Panc1 (cell line): ENCODE results near the gene OR6C65. TPM values are rescaled to one million over a fixed set of nuclear protein-coding genes. Genes with fewer than 3 reads are reported as not detected.

Source experiments
- ATAC-seq: fragments of 200-7000 bp; cut with Tn5 transposase; 2 replicates; pipeline ENCODE4 v1.9.1; 2020; ENCODE audit warnings: mild to moderate bottlenecking, moderate library complexity
- BruUV-seq: library from RNA; stranded (reverse); fragments of 400-500 nt; replicated peaks from 2 replicates; lab custom pipeline; 2021; lab: Mats Ljungman, UMichigan
- CTCF ChIA-PET: fragments of 300-600 bp; sonication (Branson Sonifier 250); formaldehyde crosslinking; loops from one replicate; lab custom pipeline; 2022; ENCODE audit warnings: antibody characterized with exemption; lab: Charles Lee
- POLR2A ChIA-PET: fragments of 300-600 bp; sonication (Branson Sonifier 250); formaldehyde crosslinking; loops from one replicate; lab custom pipeline; 2022; ENCODE audit warnings: antibody characterized with exemption; lab: Charles Lee
- DNase-seq: peaks from one replicate; pipeline ENCODE4 v3.0.0-alpha.2; 2010; ENCODE audit warnings: low read depth, low spot score
- H3K27ac ChIP-seq: 2 replicates; pipeline ENCODE4 v1.5.1; 2011; ENCODE audit warnings: mild to moderate bottlenecking, low read length, inconsistent platforms
- H3K27me3 ChIP-seq: fragments of 200-500 bp; sonication (Bioruptor generic); 2 replicates; pipeline ENCODE4 v1.6.0; 2014; ENCODE audit warnings: low read length, inconsistent platforms; ENCODE audit not compliant: control insufficient read depth, insufficient read depth
- H3K36me3 ChIP-seq: fragments of 200-500 bp; sonication (Bioruptor generic); 2 replicates; pipeline ENCODE4 v1.5.1; 2014; ENCODE audit warnings: inconsistent platforms, mild to moderate bottlenecking, low read length, moderate library complexity; ENCODE audit not compliant: control insufficient read depth, insufficient read depth
- H3K4me1 ChIP-seq: 2 replicates; pipeline ENCODE4 v1.5.1; 2011; ENCODE audit warnings: inconsistent platforms, mild to moderate bottlenecking, low read length, moderate library complexity; ENCODE audit not compliant: control insufficient read depth, insufficient read depth
- H3K4me3 ChIP-seq, 2 experiments: 2 replicates each; pipeline ENCODE4 v1.5.1; 2011 to 2012; ENCODE audit warnings: low read depth in 2 of 2, low read length in 2 of 2, mild to moderate bottlenecking in 2 of 2, inconsistent platforms in 1 of 2, moderate library complexity in 1 of 2
- H3K9me3 ChIP-seq: fragments of 200-500 bp; sonication (Bioruptor generic); 2 replicates; pipeline ENCODE4 v1.5.1; 2014; ENCODE audit warnings: low read depth, mild to moderate bottlenecking, inconsistent platforms, low read length, moderate library complexity; ENCODE audit not compliant: control insufficient read depth, insufficient read depth
- CTCF ChIP-seq: fragments of 450-650 bp; IDR thresholded peaks from 2 replicates; pipeline ENCODE4 v1.5.1; 2017; ENCODE audit warnings: mild to moderate bottlenecking
- POLR2AphosphoS5 ChIP-seq: IDR thresholded peaks from 2 replicates; pipeline ENCODE4 v1.6.1; 2012; ENCODE audit warnings: mild to moderate bottlenecking, low read depth, low read length, moderate library complexity
- SIN3A ChIP-seq: IDR thresholded peaks from 2 replicates; pipeline ENCODE4 v1.6.1; 2012; ENCODE audit warnings: low read depth, mild to moderate bottlenecking, low read length, moderate library complexity, borderline replicate concordance; ENCODE audit not compliant: insufficient read depth
- TCF7L2 ChIP-seq: IDR thresholded peaks from 2 replicates; pipeline ENCODE4 v1.6.1; 2011; ENCODE audit warnings: mild to moderate bottlenecking, low read depth, low read length, inconsistent platforms
- in situ Hi-C: cut with HindIII; loops from 2 replicates; pipeline ENCODE4 v1.10.0; 2016; ENCODE audit warnings: low sequenced_read_pairs, low pct_unique_long_range_greater_than_20kb
- intact Hi-C: fragments of 100-400 bp; cut with micrococcal nuclease; formaldehyde crosslinking; loops from one replicate; pipeline ENCODE4 v1.10.0; 2022; ENCODE audit not compliant: unreplicated experiment
- total RNA-seq: library from RNA; stranded (reverse); gene quantifications from one replicate; pipeline ENCODE4 v1.2.1, GENCODE V29; 2021; ENCODE audit not compliant: unreplicated experiment
- TF ChIP-seq, protein P1 (sequence below), 2 experiments: IDR thresholded peaks; 2 replicates each; pipeline ENCODE4 v1.6.1; 2011 to 2012; ENCODE audit warnings: low read depth in 2 of 2, control low read depth in 1 of 2, low read length in 1 of 2, mild to moderate bottlenecking in 1 of 2, moderate library complexity in 1 of 2; ENCODE audit not compliant: insufficient read depth in 1 of 2

Gene OR6C65
- total RNA-seq, 1 experiment from 2014 or later: not detected

DNA sequence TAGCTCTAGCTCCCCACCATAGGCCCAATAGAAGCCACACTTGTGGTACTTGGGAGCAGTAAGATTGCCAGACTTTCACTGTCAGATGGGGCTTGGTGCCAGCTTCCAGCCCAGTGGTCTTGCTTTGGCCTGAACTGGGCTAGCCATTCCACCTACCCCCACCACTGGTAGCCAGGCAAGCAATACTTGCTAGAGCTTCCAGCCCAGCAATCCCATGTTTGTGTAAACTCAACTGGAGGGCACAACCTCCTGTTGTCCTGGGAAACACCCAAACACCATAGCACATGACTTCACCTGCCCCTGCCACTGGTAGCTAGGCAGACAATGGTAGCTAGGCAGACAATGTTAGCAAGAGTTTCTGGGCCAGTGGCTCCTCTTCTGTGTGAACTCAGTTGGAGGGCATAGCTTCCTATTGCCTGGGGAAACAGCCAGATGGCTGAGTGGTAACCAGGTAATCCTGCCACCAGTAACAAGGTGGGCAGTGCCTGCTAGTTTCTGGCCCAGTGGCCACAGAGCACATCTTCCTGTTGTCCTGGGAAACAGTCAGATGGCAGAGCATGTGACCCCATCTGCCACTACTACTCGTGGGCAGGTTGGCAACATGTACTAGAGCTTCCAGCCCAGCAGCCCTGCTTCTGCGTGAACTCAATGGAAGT is 20.1 kb downstream of the OR6C65 start:
- BruUV-seq: no TSS peak
- ChIA-PET POLR2A (no interaction called here), CTCF (no interaction called here)
- Histone ChIP-seq H3K4me1 (no peaks in the 10 kb centered on the region), H3K9me3 (no peaks in the 10 kb centered on the region), H3K27ac (no peak overlapping the region), H3K36me3 (no peaks in the 10 kb centered on the region), H3K4me3 (no peak overlapping the region), H3K27me3 (peaks cover 3% of the 10 kb centered on the region; the same call in 1 of the 2 replicates)
- in situ Hi-C loops (no loop called here), intact Hi-C loops (no loop called here)
- no peak for ATAC-seq
- no peak for DNase-seq
- TF ChIP-seq, protein P1, sequence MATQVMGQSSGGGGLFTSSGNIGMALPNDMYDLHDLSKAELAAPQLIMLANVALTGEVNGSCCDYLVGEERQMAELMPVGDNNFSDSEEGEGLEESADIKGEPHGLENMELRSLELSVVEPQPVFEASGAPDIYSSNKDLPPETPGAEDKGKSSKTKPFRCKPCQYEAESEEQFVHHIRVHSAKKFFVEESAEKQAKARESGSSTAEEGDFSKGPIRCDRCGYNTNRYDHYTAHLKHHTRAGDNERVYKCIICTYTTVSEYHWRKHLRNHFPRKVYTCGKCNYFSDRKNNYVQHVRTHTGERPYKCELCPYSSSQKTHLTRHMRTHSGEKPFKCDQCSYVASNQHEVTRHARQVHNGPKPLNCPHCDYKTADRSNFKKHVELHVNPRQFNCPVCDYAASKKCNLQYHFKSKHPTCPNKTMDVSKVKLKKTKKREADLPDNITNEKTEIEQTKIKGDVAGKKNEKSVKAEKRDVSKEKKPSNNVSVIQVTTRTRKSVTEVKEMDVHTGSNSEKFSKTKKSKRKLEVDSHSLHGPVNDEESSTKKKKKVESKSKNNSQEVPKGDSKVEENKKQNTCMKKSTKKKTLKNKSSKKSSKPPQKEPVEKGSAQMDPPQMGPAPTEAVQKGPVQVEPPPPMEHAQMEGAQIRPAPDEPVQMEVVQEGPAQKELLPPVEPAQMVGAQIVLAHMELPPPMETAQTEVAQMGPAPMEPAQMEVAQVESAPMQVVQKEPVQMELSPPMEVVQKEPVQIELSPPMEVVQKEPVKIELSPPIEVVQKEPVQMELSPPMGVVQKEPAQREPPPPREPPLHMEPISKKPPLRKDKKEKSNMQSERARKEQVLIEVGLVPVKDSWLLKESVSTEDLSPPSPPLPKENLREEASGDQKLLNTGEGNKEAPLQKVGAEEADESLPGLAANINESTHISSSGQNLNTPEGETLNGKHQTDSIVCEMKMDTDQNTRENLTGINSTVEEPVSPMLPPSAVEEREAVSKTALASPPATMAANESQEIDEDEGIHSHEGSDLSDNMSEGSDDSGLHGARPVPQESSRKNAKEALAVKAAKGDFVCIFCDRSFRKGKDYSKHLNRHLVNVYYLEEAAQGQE (IDR thresholded peaks at IDR 0.05; ENCODE audit: insufficient read depth in 1 of 2, low read depth in 2 of 2, low read length in 1 of 2): no peak
- TF ChIP-seq SIN3A: no peak
- TF ChIP-seq TCF7L2: no peak
- no peak for TF ChIP-seq POLR2AphosphoS5
- no peak for TF ChIP-seq CTCF

GRCh38 chr12:55425954-55426353 is 25.6 kb downstream of the OR6C65 start, which contains the start of gene OR6C76:
Gene OR6C76 (plus strand): TSS chr12:55426254. CDS start chr12:55426254, 0 bp downstream.
- ATAC-seq (no peak), DNase-seq (no peak)
- Histone ChIP-seq H3K27ac (no peak within 1 kb of the TSS), H3K9me3 (no peaks in the 10 kb centered on the region), H3K4me3 (no peak within 1 kb of the TSS), H3K36me3 (no peaks in the 10 kb centered on the region), H3K4me1 (no peaks in the 10 kb centered on the region), H3K27me3 (no peaks in the 10 kb centered on the region)
- intact Hi-C loops: no loop called here
- ChIA-PET POLR2A (no interaction called here), CTCF (no interaction called here)
- TF ChIP-seq CTCF: no peak
- no peak for TF ChIP-seq SIN3A
- no peak for TF ChIP-seq TCF7L2
- TF ChIP-seq, protein P1 (IDR thresholded peaks at IDR 0.05; ENCODE audit: insufficient read depth in 1 of 2, low read depth in 2 of 2, low read length in 1 of 2): no peak
- no peak for TF ChIP-seq POLR2AphosphoS5
- BruUV-seq: no TSS peak
- in situ Hi-C loops: no loop called here
